GM12878 (cell line): Measurements from ENCODE around the gene AP2A2. TPM values are rescaled to one million over a fixed set of nuclear protein-coding genes. Genes with fewer than 3 reads are reported as not detected.

Experiments used
- ATAC-seq: fragments of 200-7000 bp; cut with Tn5 transposase; 3 replicates; pipeline ENCODE4 v1.9.1; 2020; ENCODE audit warnings: mild to moderate bottlenecking, moderate library complexity
- BruUV-seq: library from RNA; stranded (reverse); fragments of 400-500 nt; replicated peaks from 2 replicates; lab custom pipeline; 2021; lab: Mats Ljungman, UMichigan
- CTCF ChIA-PET: fragments of 300-600 bp; sonication (Branson Sonifier 250); formaldehyde crosslinking; extraction: SDS; loops from one replicate; lab custom pipeline; 2021; ENCODE audit warnings: inconsistent platforms; lab: Yijun Ruan, JAX
- POLR2A ChIA-PET: fragments of 350-600 bp; formaldehyde crosslinking; extraction: SDS; loops from one replicate; lab custom pipeline; 2021; ENCODE audit warnings: inconsistent platforms; lab: Charles Lee
- RAD21 ChIA-PET: fragments of 300-600 bp; sonication (Branson Sonifier 250); formaldehyde crosslinking; loops from one replicate; lab custom pipeline; 2023; ENCODE audit warnings: antibody characterized with exemption; ENCODE audit not compliant: unreplicated experiment; lab: Charles Lee
- SMC1A ChIA-PET: fragments of 300-600 bp; sonication (Branson Sonifier 250); formaldehyde crosslinking; loops from one replicate; lab custom pipeline; 2023; ENCODE audit not compliant: unreplicated experiment, uncharacterized antibody; lab: Charles Lee
- DNase-seq: peaks from one replicate; pipeline ENCODE4 v3.0.0-alpha.2; 2011; ENCODE audit warnings: low read depth, low spot score
- FAIRE-seq: peaks from 3 replicates; lab custom pipeline; 2011; peaks lifted over from hg19 to GRCh38; lab: Jason Lieb, UNC
- H2AFZ ChIP-seq: 2 replicates; pipeline ENCODE4 v1.6.0; 2011; ENCODE audit warnings: low read depth, low read length, control low read depth; ENCODE audit not compliant: control insufficient read depth
- H3K27ac ChIP-seq: 2 replicates; pipeline ENCODE4 v1.5.1; 2011; ENCODE audit warnings: control low read depth; ENCODE audit not compliant: control insufficient read depth, insufficient read depth
- H3K27me3 ChIP-seq, 2 experiments: replicated peaks in 1 of 2; 2 replicates each; pipeline versions ENCODE4 v1.6.0 to v1.6.1; 2011; ENCODE audit warnings: low read length in 1 of 2; ENCODE audit not compliant: control insufficient read depth in 2 of 2, insufficient read depth in 2 of 2
- H3K36me3 ChIP-seq, 2 experiments: 2 replicates each; pipeline ENCODE4 v1.5.1; 2011; ENCODE audit warnings: low read length in 1 of 2; ENCODE audit not compliant: control insufficient read depth in 2 of 2, insufficient read depth in 2 of 2
- H3K4me1 ChIP-seq: 2 replicates; pipeline ENCODE4 v1.6.1; 2011; ENCODE audit warnings: mild to moderate bottlenecking, low read length, moderate library complexity, mixed read lengths; ENCODE audit not compliant: control insufficient read depth, insufficient read depth
- H3K4me2 ChIP-seq: 2 replicates; pipeline ENCODE4 v1.6.0; 2011; ENCODE audit warnings: control low read depth; ENCODE audit not compliant: control insufficient read depth, insufficient read depth
- H3K4me3 ChIP-seq: fragments of 200-600 bp; sonication (generic); 2 replicates; pipeline ENCODE4 v1.5.1; 2016
- H3K79me2 ChIP-seq: 2 replicates; pipeline ENCODE4 v1.6.0; 2011; ENCODE audit warnings: low read length; ENCODE audit not compliant: control insufficient read depth, insufficient read depth
- H3K9ac ChIP-seq: 2 replicates; pipeline ENCODE4 v1.8.0; 2011; ENCODE audit warnings: low read length, control low read depth, mixed read lengths; ENCODE audit not compliant: control insufficient read depth, insufficient read depth
- H3K9me3 ChIP-seq: replicated peaks from 3 replicates; pipeline ENCODE4 v1.5.1; 2011; ENCODE audit warnings: mild to moderate bottlenecking, low read length; ENCODE audit not compliant: control insufficient read depth, insufficient read depth
- H4K20me1 ChIP-seq: 2 replicates; pipeline ENCODE4 v1.6.0; 2011; ENCODE audit not compliant: control insufficient read depth, insufficient read depth
- ASH2L ChIP-seq: fragments of 300-600, 200-600 bp; sonication (generic); IDR thresholded peaks from 2 replicates; pipeline ENCODE4 v1.6.1; 2017; ENCODE audit warnings: low read depth, mild to moderate bottlenecking, borderline replicate concordance
- CREB1 ChIP-seq: IDR thresholded peaks from 2 replicates; pipeline ENCODE4 v1.6.1; 2012; ENCODE audit warnings: low read depth, mild to moderate bottlenecking, inconsistent platforms
- DPF2 ChIP-seq: fragments of 450-650 bp; IDR thresholded peaks from 2 replicates; pipeline ENCODE4 v1.6.1; 2017; ENCODE audit warnings: mild to moderate bottlenecking
- EGR1 ChIP-seq, 2 experiments: IDR thresholded peaks; 1 replicate in 1 of 2; 2 replicates in 1 of 2; pipeline ENCODE4 v1.6.1; 2011 to 2012; ENCODE audit warnings: low read depth in 2 of 2, low read length in 2 of 2, borderline replicate concordance in 1 of 2, mild to moderate bottlenecking in 1 of 2, moderate library complexity in 1 of 2
- KDM1A ChIP-seq: fragments of 200-600 bp; sonication (generic); IDR thresholded peaks from 2 replicates; pipeline ENCODE4 v1.6.1; 2016; ENCODE audit warnings: borderline replicate concordance
- MAX ChIP-seq: IDR thresholded peaks from 2 replicates; pipeline ENCODE4 v1.6.1; 2012; ENCODE audit warnings: low read depth, low read length, improper control_type of control experiment
- ZBTB4 ChIP-seq: fragments of 450-650 bp; formaldehyde crosslinking; IDR thresholded peaks from 2 replicates; pipeline ENCODE4 v1.4.0; 2022; ENCODE audit warnings: mild to moderate bottlenecking, moderate library complexity
- ZBTB40 ChIP-seq: fragments of 450-650 bp; IDR thresholded peaks from 2 replicates; pipeline ENCODE4 v1.6.1; 2016; ENCODE audit warnings: mild to moderate bottlenecking, moderate library complexity, borderline replicate concordance
- ZNF592 ChIP-seq: fragments of 450-650 bp; IDR thresholded peaks from 2 replicates; pipeline ENCODE4 v1.6.1; 2017; ENCODE audit warnings: mild to moderate bottlenecking, moderate library complexity
- WGBS: methylation state at CpG from one replicate; pipeline ENCODE4 v1.1.6; 2016; ENCODE audit warnings: low lambda C conversion rate; ENCODE audit not compliant: insufficient replicate concordance, insufficient coverage; ENCODE audit errors: missing lambda C conversion rate; 5-methylcytosine and 5-hydroxymethylcytosine counted together
- in situ Hi-C: fragments of 300-500 bp; cut with MboI; formaldehyde crosslinking; loops from 9 replicates; pipeline ENCODE4 v1.14.3; 2018; ENCODE audit warnings: mixed read lengths
- intact Hi-C: fragments of 100-400 bp; cut with micrococcal nuclease; formaldehyde crosslinking; loops from one replicate; pipeline ENCODE4 v1.14.2; 2022; ENCODE audit not compliant: unreplicated experiment
- polyA plus RNA-seq, 11 experiments: library from polyadenylated mRNA; depleted of rRNA in 4 of 11; unstranded in 6 of 11; stranded (reverse) in 5 of 11; fragments of >200 nt; fragmentation: Nextera tagmentation in 4 of 11; fragmentation: Illumina TruSeq in 1 of 11; extraction: Ambion mirVana in 4 of 11; extraction: Trizol in 1 of 11; gene quantifications; 1 replicate in 1 of 11; 2 replicates in 10 of 11; pipeline versions ENCODE4 v1.2.1 to v1.2.3, GENCODE V29; 2011 to 2016; ENCODE audit warnings: inconsistent platforms in 2 of 11, missing spikeins in 2 of 11, low read depth in 1 of 11
- total RNA-seq, 4 experiments: library from RNA; depleted of rRNA in 3 of 4; stranded (reverse); fragments of >200 nt in 3 of 4; fragmentation: Illumina TruSeq in 1 of 4; extraction: Trizol in 1 of 4; gene quantifications; 2 replicates each; pipeline versions ENCODE4 v1.2.1 to v1.2.3, GENCODE V29; 2013 to 2021

Gene AP2A2
- total and polyA plus RNA-seq, 10 of the 15 experiments (the other 5 are each of a cell fraction or from before 2014, with no cell fraction given): 0.58 to 48.8 (median 18.2) TPM

- DNase-seq (no peak), FAIRE-seq (no peak), ATAC-seq (no peak)
- Histone ChIP-seq H2AFZ (no peak overlapping the region), H3K9me3 (no peaks in the 10 kb centered on the region), H3K4me3 (no peak overlapping the region), H4K20me1 (no peaks in the 10 kb centered on the region), H3K9ac (no peak overlapping the region), H3K27me3 (no peaks in the 10 kb centered on the region), H3K4me2 (no peak overlapping the region), H3K4me1 (no peaks in the 10 kb centered on the region)
- POLR2A ChIA-PET: no interaction called here
- SMC1A ChIA-PET: no interaction called here
- CTCF ChIA-PET: no interaction called here
- BruUV-seq: no TSS peak
- 82% methylated on average over 14 of the region's 14 CpGs for WGBS
- RAD21 ChIA-PET: no interaction called here
- TF ChIP-seq MAX (no peak), CREB1 (no peak), DPF2 (no peak), ZNF592 (no peak), ZBTB4 (CRISPR knock-in tag) (no peak), ZBTB40 (no peak), ASH2L (no peak), EGR1 (IDR thresholded peaks at IDR 0.05; ENCODE audit: borderline replicate concordance in 1 of 2, low read depth in 2 of 2, low read length in 2 of 2) (no peak), KDM1A (no peak)
- TF ChIP-seq, all 136 proteins: peak for 0
- in situ Hi-C loops: no loop called here
- H3K79me2 ChIP-seq: no peaks in the 10 kb centered on the region
- intact Hi-C loops: no loop called here
- H3K27ac ChIP-seq: no peak overlapping the region
- H3K36me3 ChIP-seq: peaks cover 0 to 6% of the 10 kb centered on the region in 2 experiments; a peak in 2 of 4 replicates
Observed at GRCh38 chr11:880447-880846, 45.2 kb upstream of the AP2A2 start.
